Heart left ventricle (tissue), 13 donors: Measurements from ENCODE around the gene CPEB1.

Experiments
- CTCF ChIP-seq, 12 donors: fragments of 200-600 bp; sonication (generic) in 4 of 12; IDR thresholded peaks; one replicate each; pipeline versions ENCODE4 v1.5.0 to v1.8.0; 2018 to 2022; ENCODE audit warnings: antibody characterized with exemption in 12 of 12, mild to moderate bottlenecking in 5 of 12
- POLR2A ChIP-seq, 2 donors: fragments of 450-650 bp; IDR thresholded peaks; one replicate each; pipeline ENCODE4 v1.6.1; 2017; ENCODE audit warnings: antibody characterized with exemption in 2 of 2, mild to moderate bottlenecking in 2 of 2, moderate library complexity in 2 of 2
- donor health status: ischemic (EF 13 %, LVEDD 7.1; RV severe dilation, severe dysfunction).
- donor health status: DM: no; HTN: yes; CAD: no.
- donor health status: DM: no; HTN: no; CAD: no.
- donor health status: ischemic (EF 25% LVEDD 6.9; RV normal size, moderate dysfunction).
- donor health status: ischemic (EF 25% LVEDD 5.7; RV mildly dilated, moderate dysfunction).
- donor health status: ischemic (EF 35%, LVEDD 5.7; RV mildly dilated, moderate dysfunction).
- donor health status: nonischemic (EF 11% LVEDD 7.7; RV severe dilation, severe dysfunction).
- donor health status: DM: yes; HTN: yes; CAD: no.
- donor health status: PGD.
- donor health status: ischemic (EF 29% LVEDD 5.4; RV normal size, mild dysfunction).
- donor health status: nonischemic (EF 23%, LVEDD 6.1; RV moderate dilation, normal function).

DNA sequence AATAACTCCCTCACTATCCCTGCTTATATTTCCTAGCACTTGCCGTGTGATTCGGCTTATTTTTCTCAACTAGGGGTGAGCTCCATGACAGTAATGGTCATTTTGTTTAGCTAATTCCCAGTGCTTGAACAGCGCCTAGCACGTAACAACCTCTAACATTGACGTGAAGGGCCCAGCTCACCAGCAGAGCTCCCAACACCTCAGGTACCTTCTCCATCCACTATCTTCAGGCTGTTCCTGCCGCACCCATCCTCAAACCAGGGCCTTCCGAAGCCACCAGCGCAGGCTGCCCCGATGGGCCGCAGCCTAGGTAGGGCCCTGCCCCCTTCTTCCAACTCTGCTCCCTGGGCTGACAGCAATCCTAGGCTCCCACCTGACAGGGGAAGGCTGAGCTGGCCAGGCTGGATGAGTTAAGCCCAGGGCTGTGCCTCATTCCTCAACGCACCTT, 106.2 kb downstream of the CPEB1 start:
- TF ChIP-seq CTCF (IDR thresholded peaks at IDR 0.05) (no peak), POLR2A (IDR thresholded peaks at IDR 0.05) (no peak)
